Retina (tissue), 1 donor: Measurements from ENCODE around the gene HIRA.

ENCODE experiments used
- DNase-seq: peaks from one replicate; pipeline ENCODE4 v3.0.0-alpha.2; 2016

HIRA gene

GRCh38 chr22:19304547-19304946, 127.0 kb downstream of the HIRA start:
- no peak for DNase-seq

GRCh38 chr22:19303785-19304184, 127.7 kb downstream of the HIRA start:
- no peak for DNase-seq

GRCh38 chr22:19295733-19296132, 135.8 kb downstream of the HIRA start:
- no peak for DNase-seq

GRCh38 chr22:19292458-19293230, 138.9 kb downstream of the HIRA start:
- no peak for DNase-seq

- peak; percentile 90 for DNase-seq
These were observed 139.7 kb downstream of the HIRA start, which contains the start of gene CLTCL1 for GRCh38 chr22:19291580-19292457. Gene CLTCL1, minus strand, starts transcription at chr22:19291719. Its CDS starts 78 bp downstream, at chr22:19291641.

GRCh38 chr22:19291218-19291579, 140.3 kb downstream of the HIRA start:
- DNase-seq, result no peak

- peak; percentile 65 for DNase-seq
These were observed 140.9 kb downstream of the HIRA start for GRCh38 chr22:19290400-19291217.

GRCh38 chr22:19289475-19290161, 141.9 kb downstream of the HIRA start:
- DNase-seq, result no peak

- DNase-seq, result no peak
These were observed 143.6 kb downstream of the HIRA start for GRCh38 chr22:19287889-19288288.

GRCh38 chr22:19287076-19287707, 144.3 kb downstream of the HIRA start:
- DNase-seq, result no peak

GRCh38 chr22:19285831-19286230, 145.7 kb downstream of the HIRA start:
- no peak for DNase-seq
